ENCODE results near the gene GSC.
"Not testable (repeated sequence)": the region's sequence is repeated elsewhere in the genome, so short reads cannot be mapped to it uniquely, and the experiment has no call there.

Gene GSC

DNA sequence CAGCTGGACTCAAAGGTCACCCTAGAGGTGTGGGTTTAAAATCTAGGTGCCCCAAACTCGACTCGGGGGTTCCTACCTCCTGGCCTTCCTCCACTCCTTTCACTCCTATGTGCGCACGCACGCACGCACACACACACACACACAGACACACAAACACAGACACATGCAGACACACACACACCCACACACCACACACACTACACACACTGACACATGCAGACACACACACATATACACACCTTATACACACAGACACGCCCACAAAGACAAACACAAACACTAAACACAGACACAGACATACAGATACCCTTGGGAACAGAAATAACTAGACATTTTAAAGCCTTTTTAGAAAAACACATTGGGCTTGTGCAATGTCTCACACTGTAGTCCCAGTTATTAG lies 31.8 kb downstream of the GSC start:
- no peak for DNase-seq

DNA sequence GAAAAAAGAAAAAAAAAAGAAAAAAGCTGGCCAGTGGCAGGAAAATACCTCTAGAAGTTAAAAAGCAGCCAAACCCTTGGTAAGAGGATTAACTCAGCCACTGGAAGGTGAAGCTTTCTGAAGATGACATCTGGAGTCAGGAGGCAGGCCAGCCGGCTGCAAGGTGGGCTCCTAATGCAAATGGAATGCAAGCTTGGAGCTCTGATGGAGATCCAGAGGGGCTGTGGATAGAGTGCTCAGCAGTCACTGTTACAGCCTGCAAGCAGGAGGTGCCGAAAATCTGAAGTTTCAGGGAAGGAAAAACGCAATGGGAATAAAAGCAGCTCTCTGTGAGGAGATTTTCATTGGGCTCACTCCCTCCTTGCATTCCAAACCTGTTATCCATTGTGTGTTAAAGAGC lies 41.0 kb downstream of the GSC start:
- no peak for DNase-seq

DNA sequence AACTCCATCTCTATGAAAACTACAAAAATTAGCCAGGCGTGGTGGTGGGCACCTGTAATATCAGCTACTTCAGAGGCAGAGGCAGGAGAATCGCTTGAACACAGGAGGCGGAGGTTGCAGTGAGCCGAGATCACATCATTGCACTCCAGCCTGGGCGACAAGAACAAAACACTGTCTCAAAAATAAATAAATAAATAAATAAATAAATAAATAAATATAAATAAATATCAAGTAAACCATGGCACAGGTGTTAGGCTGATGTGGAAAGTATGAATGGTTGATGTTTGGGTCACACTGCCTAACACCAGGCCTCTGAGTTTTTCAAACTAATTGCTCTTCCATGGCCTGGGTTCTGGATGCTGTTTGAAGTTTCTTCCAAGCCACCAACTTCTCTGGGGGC lies 41.5 kb downstream of the GSC start:
- DNase-seq: not testable (repeated sequence)

DNA sequence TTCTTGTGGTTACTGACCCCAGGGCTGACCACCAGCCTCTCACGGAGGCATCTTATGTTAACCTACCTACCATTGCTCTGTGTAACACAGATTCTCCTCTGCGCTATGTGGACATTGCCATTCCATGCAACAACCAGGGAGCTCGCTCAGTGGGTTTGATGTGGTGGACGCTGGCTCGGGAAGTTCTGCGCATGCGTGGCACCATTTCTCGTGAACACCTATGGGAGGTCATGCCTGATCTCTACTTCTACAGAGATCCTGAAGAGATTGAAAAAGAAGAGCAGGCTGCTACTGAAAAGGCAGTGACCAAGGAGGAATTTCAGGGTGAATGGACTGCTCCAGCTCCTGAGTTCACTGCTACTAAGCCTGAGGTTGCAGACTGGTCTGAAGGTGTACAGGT lies 43.3 kb downstream of the GSC start:
- not testable (repeated sequence) for DNase-seq

DNA sequence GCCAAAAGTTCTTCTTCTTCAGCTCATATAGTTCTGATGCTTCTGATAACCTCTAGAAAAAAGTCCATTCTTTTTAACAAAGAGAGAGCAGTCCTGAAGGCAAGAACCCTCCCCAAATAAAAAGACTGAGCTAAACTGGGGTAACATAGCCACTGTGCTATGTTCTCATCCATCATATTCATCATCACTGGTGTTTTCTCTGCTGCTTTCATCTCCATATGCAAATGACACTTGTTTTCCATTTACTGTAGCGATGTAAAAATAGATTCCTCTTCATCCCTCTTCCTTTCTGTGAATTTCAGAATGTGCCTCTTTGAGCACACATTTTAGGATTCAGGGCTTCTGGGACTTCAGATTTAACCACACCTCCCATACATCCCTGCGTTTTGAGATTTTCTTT lies 44.9 kb downstream of the GSC start:
- no peak for DNase-seq

DNA sequence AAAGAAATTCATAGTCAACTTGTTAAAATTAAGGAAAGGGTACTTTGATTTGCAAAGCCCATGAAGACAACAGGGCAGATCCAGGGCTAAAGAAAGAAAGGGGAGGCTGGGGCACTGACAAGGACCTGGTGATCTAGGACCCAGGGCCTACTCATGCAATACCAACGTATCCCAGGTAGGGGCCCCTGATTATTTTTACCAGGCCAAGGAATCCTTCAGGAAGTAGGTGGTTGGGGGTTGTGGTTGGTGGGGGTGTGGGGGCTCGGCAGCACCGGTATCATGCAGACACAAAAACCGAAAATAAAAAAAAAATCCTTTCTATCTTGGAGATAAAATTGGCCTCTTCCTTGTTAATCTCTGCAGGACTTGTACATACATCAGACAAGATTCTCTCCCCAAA lies 47.5 kb downstream of the GSC start:
- DNase-seq: no peak
